WTC11 (cell line): Measurements from ENCODE around the gene SLC25A21. TPM values are rescaled to one million over a fixed set of nuclear protein-coding genes. Genes with fewer than 3 reads are reported as not detected.
A peak's percentile ranks its signal among the peaks of the same experiment; 100 is the strongest.

Source experiments
- ATAC-seq: fragments of 200-7000 bp; cut with Tn5 transposase; 2 replicates; pipeline ENCODE4 v1.10.0; 2021; ENCODE audit warnings: mild to moderate bottlenecking, moderate library complexity
- CTCF ChIA-PET: fragments of 300-600 bp; sonication (Branson Sonifier 250); formaldehyde crosslinking; loops from one replicate; lab custom pipeline; 2021; ENCODE audit warnings: antibody characterized with exemption; lab: Charles Lee
- POLR2A ChIA-PET: fragments of 350-600 bp; sonication (Branson Sonifier 250); formaldehyde crosslinking; loops from one replicate; lab custom pipeline; 2021; ENCODE audit warnings: antibody characterized with exemption; lab: Charles Lee
- DNase-seq: peaks from one replicate; pipeline ENCODE4 v3.0.0; 2021; ENCODE audit warnings: low spot score
- H3K27ac Mint-ChIP-seq: 2 replicates; pipeline ENCODE4 v1.8.0; 2021; ENCODE audit warnings: mixed read lengths
- H3K27me3 Mint-ChIP-seq: 2 replicates; pipeline ENCODE4 v1.8.0; 2021; ENCODE audit warnings: low read depth, mild to moderate bottlenecking, moderate library complexity, mixed read lengths
- H3K36me3 Mint-ChIP-seq: 2 replicates; pipeline ENCODE4 v1.8.0; 2021; ENCODE audit warnings: mixed read lengths
- H3K4me1 Mint-ChIP-seq: 2 replicates; pipeline ENCODE4 v1.8.0; 2022; ENCODE audit warnings: mixed read lengths
- H3K4me3 Mint-ChIP-seq: 2 replicates; pipeline ENCODE4 v1.8.0; 2021; ENCODE audit warnings: mild to moderate bottlenecking, moderate library complexity, mixed read lengths
- H3K9me3 Mint-ChIP-seq: 2 replicates; pipeline ENCODE4 v1.8.0; 2021; ENCODE audit warnings: mixed read lengths
- E2F5 ChIP-seq: sonication (generic); formaldehyde crosslinking; IDR thresholded peaks from 2 replicates; pipeline ENCODE4 v1.8.1; 2022; ENCODE audit warnings: mild to moderate bottlenecking, moderate library complexity, missing genetic modification reagents
- HMGXB4 ChIP-seq: sonication (generic); formaldehyde crosslinking; IDR thresholded peaks from 2 replicates; pipeline ENCODE4 v1.8.1; 2023; ENCODE audit warnings: mild to moderate bottlenecking, moderate library complexity, missing genetic modification reagents
- JAZF1 ChIP-seq: fragments of 250-450 bp; sonication (Bioruptor Pico); IDR thresholded peaks from 2 replicates; pipeline ENCODE4 v1.9.0; 2021; ENCODE audit warnings: moderate library complexity, mild to moderate bottlenecking, inconsistent platforms
- KAT7 ChIP-seq: sonication (generic); formaldehyde crosslinking; IDR thresholded peaks from 2 replicates; pipeline ENCODE4 v1.8.1; 2023; ENCODE audit warnings: missing genetic modification reagents, mild to moderate bottlenecking, borderline replicate concordance
- NFE2L1 ChIP-seq: sonication (generic); formaldehyde crosslinking; IDR thresholded peaks from 2 replicates; pipeline ENCODE4 v1.8.1; 2023; ENCODE audit warnings: missing genetic modification reagents
- SOX15 ChIP-seq: fragments of 250-450 bp; sonication (Bioruptor Pico); IDR thresholded peaks from 2 replicates; pipeline ENCODE4 v1.9.0; 2021; ENCODE audit warnings: mild to moderate bottlenecking
- TEAD4 ChIP-seq: sonication (generic); formaldehyde crosslinking; IDR thresholded peaks from 2 replicates; pipeline ENCODE4 v1.8.0; 2022; ENCODE audit warnings: mild to moderate bottlenecking, missing genetic modification reagents
- ZNF121 ChIP-seq: sonication (generic); formaldehyde crosslinking; IDR thresholded peaks from 2 replicates; pipeline ENCODE4 v1.8.0; 2023; ENCODE audit warnings: missing genetic modification reagents
- ZNF219 ChIP-seq: sonication (generic); formaldehyde crosslinking; IDR thresholded peaks from 2 replicates; pipeline ENCODE4 v1.8.0; 2023; ENCODE audit warnings: missing genetic modification reagents, mild to moderate bottlenecking, borderline replicate concordance
- ZNF281 ChIP-seq: sonication (generic); formaldehyde crosslinking; IDR thresholded peaks from 2 replicates; pipeline ENCODE4 v1.8.0; 2023; ENCODE audit warnings: mild to moderate bottlenecking, missing genetic modification reagents
- ZNF317 ChIP-seq: sonication (generic); formaldehyde crosslinking; IDR thresholded peaks from 2 replicates; pipeline ENCODE4 v1.8.1; 2023; ENCODE audit warnings: low read depth, mild to moderate bottlenecking, moderate library complexity, missing genetic modification reagents, borderline replicate concordance
- total RNA-seq: library from RNA; stranded (reverse); gene quantifications from 3 replicates; pipeline ENCODE4 v1.2.3, GENCODE V29; 2021
- TF ChIP-seq, protein P1 (sequence below): sonication (generic); formaldehyde crosslinking; conservative IDR thresholded peaks from 2 replicates; pipeline ENCODE4 v1.8.1; 2023; ENCODE audit warnings: mild to moderate bottlenecking, low read depth, missing genetic modification reagents, moderate library complexity
- TF ChIP-seq, protein P2 (sequence below): fragments of 250-450 bp; sonication (Bioruptor Pico); IDR thresholded peaks from 2 replicates; pipeline ENCODE4 v1.9.0; 2021; ENCODE audit warnings: mild to moderate bottlenecking, borderline replicate concordance
- TF ChIP-seq, protein P3 (sequence below): fragments of 250-450 bp; sonication (Bioruptor Pico); IDR thresholded peaks from 2 replicates; pipeline ENCODE4 v1.9.0; 2021; ENCODE audit warnings: mild to moderate bottlenecking

SLC25A21 gene
- total RNA-seq, 1 experiment from 2014 or later = 8.2 TPM

GRCh38 chr14:36663404-36664321 lies 508.7 kb downstream of the SLC25A21 start (continued):
- TF ChIP-seq HMGXB4 (CRISPR knock-in tag) (no peak), ZNF121 (no peak), ZNF317 (CRISPR knock-in tag) (no peak)
- TF ChIP-seq, all 79 proteins: peak for 0

- Mint-ChIP-seq H3K4me1 (peaks cover 52% of the 10 kb centered on the region), H3K27me3 (peaks cover 100% of the 10 kb centered on the region), H3K27ac (no peak overlapping the region), H3K4me3 (peak overlapping the region; percentile 76), H3K36me3 (no peaks in the 10 kb centered on the region), H3K9me3 (no peaks in the 10 kb centered on the region)
- ATAC-seq (peak; percentile 0; the same call in 1 of the 2 replicates), DNase-seq (peak; percentile 49)
- ChIA-PET POLR2A (no interaction called here), CTCF (interaction anchor here (0.7 to 2.5 kb wide), 8 partner anchors 15 to 487 kb away, joined by 3 to 18 read pairs (median 6); no protein-coding TSS in a partner anchor)
- no peak for TF ChIP-seq JAZF1 (CRISPR knock-in tag)
- no peak for TF ChIP-seq NFE2L1 (CRISPR knock-in tag)
- TF ChIP-seq KAT7 (CRISPR knock-in tag) = no peak
- no peak for TF ChIP-seq E2F5 (CRISPR knock-in tag)
- TF ChIP-seq, protein P1, sequence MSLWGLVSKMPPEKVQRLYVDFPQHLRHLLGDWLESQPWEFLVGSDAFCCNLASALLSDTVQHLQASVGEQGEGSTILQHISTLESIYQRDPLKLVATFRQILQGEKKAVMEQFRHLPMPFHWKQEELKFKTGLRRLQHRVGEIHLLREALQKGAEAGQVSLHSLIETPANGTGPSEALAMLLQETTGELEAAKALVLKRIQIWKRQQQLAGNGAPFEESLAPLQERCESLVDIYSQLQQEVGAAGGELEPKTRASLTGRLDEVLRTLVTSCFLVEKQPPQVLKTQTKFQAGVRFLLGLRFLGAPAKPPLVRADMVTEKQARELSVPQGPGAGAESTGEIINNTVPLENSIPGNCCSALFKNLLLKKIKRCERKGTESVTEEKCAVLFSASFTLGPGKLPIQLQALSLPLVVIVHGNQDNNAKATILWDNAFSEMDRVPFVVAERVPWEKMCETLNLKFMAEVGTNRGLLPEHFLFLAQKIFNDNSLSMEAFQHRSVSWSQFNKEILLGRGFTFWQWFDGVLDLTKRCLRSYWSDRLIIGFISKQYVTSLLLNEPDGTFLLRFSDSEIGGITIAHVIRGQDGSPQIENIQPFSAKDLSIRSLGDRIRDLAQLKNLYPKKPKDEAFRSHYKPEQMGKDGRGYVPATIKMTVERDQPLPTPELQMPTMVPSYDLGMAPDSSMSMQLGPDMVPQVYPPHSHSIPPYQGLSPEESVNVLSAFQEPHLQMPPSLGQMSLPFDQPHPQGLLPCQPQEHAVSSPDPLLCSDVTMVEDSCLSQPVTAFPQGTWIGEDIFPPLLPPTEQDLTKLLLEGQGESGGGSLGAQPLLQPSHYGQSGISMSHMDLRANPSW (CRISPR knock-in tag) = no peak
- TF ChIP-seq, protein P2, sequence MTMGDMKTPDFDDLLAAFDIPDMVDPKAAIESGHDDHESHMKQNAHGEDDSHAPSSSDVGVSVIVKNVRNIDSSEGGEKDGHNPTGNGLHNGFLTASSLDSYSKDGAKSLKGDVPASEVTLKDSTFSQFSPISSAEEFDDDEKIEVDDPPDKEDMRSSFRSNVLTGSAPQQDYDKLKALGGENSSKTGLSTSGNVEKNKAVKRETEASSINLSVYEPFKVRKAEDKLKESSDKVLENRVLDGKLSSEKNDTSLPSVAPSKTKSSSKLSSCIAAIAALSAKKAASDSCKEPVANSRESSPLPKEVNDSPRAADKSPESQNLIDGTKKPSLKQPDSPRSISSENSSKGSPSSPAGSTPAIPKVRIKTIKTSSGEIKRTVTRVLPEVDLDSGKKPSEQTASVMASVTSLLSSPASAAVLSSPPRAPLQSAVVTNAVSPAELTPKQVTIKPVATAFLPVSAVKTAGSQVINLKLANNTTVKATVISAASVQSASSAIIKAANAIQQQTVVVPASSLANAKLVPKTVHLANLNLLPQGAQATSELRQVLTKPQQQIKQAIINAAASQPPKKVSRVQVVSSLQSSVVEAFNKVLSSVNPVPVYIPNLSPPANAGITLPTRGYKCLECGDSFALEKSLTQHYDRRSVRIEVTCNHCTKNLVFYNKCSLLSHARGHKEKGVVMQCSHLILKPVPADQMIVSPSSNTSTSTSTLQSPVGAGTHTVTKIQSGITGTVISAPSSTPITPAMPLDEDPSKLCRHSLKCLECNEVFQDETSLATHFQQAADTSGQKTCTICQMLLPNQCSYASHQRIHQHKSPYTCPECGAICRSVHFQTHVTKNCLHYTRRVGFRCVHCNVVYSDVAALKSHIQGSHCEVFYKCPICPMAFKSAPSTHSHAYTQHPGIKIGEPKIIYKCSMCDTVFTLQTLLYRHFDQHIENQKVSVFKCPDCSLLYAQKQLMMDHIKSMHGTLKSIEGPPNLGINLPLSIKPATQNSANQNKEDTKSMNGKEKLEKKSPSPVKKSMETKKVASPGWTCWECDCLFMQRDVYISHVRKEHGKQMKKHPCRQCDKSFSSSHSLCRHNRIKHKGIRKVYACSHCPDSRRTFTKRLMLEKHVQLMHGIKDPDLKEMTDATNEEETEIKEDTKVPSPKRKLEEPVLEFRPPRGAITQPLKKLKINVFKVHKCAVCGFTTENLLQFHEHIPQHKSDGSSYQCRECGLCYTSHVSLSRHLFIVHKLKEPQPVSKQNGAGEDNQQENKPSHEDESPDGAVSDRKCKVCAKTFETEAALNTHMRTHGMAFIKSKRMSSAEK (CRISPR knock-in tag) = no peak
- no peak for TF ChIP-seq SOX15 (CRISPR knock-in tag)
- no peak for TF ChIP-seq TEAD4 (CRISPR knock-in tag)
- no peak for TF ChIP-seq ZNF281 (CRISPR knock-in tag)
- TF ChIP-seq, protein P3, sequence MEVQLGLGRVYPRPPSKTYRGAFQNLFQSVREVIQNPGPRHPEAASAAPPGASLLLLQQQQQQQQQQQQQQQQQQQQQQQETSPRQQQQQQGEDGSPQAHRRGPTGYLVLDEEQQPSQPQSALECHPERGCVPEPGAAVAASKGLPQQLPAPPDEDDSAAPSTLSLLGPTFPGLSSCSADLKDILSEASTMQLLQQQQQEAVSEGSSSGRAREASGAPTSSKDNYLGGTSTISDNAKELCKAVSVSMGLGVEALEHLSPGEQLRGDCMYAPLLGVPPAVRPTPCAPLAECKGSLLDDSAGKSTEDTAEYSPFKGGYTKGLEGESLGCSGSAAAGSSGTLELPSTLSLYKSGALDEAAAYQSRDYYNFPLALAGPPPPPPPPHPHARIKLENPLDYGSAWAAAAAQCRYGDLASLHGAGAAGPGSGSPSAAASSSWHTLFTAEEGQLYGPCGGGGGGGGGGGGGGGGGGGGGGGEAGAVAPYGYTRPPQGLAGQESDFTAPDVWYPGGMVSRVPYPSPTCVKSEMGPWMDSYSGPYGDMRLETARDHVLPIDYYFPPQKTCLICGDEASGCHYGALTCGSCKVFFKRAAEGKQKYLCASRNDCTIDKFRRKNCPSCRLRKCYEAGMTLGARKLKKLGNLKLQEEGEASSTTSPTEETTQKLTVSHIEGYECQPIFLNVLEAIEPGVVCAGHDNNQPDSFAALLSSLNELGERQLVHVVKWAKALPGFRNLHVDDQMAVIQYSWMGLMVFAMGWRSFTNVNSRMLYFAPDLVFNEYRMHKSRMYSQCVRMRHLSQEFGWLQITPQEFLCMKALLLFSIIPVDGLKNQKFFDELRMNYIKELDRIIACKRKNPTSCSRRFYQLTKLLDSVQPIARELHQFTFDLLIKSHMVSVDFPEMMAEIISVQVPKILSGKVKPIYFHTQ = no peak
- TF ChIP-seq ZNF219 = no peak
Measured at GRCh38 chr14:36662543-36663403, 509.6 kb downstream of the SLC25A21 start.
